Measurements from ENCODE around the gene GLOD4.
A peak's percentile ranks its signal among the peaks of the same experiment; 100 is the strongest.
"Not testable (repeated sequence)": the region's sequence is repeated elsewhere in the genome, so short reads cannot be mapped to it uniquely, and the experiment has no call there.

GLOD4 gene

DNA sequence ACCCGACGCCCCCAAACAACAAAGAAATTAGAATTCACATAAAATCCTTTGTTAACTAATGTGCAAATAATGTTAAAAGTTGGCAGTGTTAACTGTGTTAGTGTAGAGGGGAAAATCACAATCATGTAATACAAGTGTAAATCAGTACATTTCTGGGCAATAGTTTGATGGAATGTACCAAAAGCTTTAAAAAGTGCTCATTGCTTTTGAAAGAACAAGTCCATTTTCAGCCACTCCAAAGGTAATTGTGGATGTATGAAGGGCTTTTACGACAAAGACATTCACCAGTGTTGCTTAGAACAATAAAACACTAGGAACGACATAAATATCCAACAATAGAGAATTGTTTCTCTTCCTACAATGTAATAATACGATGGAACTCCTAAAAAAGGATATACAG lies 9.1 kb downstream of the GLOD4 start:
- DNase-seq: no peak

DNA sequence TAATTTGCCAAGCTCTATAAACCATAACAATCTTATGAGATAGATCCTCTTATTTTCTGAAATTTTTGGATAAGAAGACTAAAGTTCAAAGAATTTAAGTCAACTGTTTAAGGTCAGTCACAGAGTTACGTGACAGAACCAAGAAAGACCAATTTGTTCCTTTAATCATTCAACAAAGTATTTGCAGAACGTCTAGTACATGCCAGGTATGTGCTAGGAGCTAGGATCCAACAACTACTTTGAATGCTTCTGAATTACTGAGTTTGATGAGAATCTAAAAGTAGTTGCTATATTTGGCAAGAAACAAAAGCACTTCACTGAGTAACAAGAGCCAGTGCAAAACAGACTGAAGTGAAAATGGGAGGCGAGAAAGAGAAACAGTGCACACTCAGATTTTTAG lies 15.0 kb downstream of the GLOD4 start:
- DNase-seq: no peak

DNA sequence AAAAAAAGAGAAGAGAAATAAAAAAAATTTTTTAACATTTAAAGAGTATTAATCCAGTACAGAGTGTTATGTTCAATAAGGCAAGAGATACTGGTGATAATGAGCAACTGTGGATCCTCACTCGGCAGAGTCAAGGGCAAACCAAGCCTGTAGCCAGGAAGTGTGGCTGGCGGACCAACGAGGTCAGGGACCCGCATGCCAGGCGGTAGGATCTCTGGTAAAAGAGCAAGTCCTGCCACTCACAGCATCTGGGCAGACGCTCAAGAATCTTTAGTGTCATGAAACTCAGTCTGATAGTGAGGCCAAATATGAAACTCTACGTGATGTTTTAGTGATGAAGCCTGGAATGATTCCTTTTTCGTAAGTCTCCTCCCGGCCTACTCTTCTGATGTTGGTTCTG lies 21.7 kb downstream of the GLOD4 start:
- no peak for DNase-seq

DNA sequence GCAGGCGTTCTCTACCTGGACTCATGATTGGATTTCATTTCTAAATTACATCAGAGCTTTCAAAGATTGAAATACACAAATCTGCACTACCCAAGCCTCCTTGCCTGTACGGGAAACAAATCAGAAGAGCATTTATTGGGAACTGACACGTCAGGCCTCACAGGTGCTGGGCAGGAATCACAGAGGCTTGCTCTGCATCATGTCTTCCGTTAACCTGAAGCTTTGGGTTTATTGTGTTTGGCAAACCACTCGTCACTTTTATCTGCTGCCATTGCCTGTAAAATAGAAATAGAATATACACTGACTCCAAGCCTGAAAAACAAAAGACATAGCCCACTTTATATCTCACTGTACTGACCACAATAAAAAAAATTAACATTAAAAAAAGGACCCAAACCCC lies 22.1 kb downstream of the GLOD4 start:
- DNase-seq: no peak

DNA sequence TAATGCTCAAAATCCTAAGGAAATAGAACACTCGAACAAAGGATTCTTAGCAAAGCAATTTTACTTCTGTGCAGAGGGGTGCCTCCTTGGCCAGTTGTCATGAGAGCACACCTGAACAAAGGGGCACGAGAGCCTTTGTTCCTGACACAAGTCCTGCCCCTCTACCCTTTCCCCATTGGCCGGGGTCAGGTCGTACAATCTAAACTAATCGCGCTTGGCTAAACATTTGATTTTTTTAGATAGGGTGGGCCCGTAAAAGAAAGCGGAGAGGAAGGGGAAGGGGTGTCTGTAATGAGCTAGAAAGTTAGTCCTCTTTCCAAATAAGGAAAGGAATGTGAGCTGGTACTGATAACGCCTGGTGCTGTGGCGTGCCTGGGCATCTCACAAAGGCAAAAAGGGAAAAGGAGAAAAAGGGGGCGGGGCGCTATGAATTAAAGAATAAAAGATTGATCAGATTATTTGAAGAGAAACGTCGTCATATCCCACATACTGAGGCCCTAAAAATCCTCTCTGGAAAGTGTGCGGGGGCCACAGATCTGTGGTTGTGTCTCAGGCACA lies 26.0 kb downstream of the GLOD4 start:
- DNase-seq: not testable (repeated sequence)

DNA sequence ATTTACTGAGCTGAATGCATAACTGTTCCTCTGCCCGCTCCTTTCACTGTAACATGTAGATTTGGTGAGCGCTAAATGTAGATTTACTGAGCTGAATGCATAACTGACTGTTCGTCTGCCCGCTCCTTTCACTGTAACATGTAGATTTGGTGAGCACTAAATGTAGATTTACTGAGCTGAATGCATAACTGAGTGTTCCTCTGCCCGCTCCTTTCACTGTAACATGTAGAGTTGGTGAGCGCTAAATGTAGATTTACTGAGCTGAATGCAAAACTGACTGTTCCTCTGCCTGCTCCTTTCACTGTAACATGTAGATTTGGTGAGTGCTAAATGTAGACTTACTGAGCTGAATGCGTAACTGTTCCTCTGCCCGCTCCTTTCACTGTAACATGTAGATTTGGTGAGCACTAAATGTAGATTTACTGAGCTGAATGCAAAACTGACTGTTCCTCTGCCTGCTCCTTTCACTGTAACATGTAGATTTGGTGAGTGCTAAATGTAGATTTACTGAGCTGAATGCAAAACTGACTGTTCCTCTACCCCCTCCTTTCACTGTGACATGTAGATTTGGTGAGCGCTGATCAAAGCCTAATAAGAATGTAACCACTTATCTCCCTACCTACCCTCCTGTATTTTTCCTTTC lies 26.6 kb downstream of the GLOD4 start:
- not testable (repeated sequence) for DNase-seq

DNA sequence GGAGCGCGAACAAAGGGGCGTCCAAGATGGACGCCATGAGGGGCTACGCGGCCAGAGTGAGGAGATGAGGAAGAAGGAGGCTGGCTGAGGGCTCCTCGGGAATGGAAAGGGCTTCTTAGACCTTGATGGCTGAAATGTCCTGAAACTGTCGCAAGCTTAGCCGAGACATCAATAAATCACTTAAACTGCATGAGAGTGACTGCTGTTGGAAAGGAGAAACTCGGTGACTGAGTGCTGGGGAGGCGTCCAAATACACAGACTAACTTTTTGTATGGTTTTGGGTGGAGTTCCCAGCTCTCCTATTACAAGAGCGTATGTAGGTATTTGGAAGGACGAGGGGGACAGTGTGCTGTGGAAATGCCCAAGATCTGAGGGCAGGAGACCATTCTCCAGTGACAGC lies 28.7 kb downstream of the GLOD4 start:
- no peak for DNase-seq

DNA sequence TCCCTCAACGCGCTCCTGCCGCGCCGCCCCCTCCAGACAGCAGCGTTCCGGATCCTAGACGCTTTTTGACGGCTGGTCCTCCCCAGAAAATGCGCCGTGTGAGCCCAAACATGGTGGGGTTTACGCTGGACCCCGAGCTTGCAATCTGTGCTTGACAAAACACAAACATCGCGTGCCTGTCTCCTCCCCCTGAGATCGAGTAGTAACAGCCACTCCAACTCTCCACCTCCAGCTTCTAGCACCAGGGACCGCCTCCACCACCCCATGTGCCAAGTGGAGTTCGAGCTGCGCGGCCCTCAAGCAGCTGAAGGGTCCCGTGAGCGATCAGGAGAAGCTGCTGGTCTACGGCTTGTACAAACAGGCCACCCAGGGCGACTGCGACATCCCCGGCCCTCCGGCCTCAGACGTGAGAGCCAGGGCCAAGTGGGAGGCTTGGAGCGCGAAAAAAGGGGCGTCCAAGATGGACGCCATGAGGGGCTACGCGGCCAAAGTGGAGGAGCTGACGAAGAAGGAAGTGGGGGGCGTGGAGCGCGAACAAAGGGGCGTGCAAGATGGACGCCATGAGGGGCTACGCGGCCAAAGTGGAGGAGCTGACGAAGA lies 29.4 kb downstream of the GLOD4 start:
- DNase-seq: no peak

DNA sequence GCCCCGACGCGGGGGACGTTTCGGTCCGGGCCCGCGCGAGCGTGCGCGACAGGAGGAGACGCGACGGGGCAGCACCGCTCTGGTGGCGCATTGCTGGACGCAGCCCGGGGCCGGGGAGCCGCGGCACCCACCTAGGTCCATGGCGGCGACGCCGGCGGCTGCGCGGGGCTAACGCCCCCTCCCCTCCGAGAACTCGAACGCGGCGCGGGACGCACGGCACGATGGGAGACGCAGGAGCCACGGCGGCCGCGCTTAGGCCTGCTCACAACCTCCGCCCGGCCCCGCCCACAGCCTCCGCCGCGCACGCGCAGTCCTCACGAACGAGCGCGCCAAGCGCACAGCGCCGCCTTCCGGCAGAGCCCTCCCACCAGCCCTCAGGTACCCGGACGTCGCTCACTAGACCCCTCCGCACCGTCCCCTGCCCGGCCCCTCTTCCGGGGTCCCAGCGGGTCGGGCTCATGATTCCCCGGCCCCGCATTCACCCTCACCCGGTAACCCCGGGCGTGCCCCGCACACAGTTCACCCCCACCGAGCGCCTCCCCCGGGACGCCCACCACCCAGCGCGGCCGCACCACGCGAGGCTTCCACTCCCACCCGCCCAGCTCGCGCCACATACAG lies 30.0 kb downstream of the GLOD4 start, which contains the start of gene GEMIN4:
Gene GEMIN4, minus strand, starts transcription at position 263 of the 618 bp plus-strand sequence. Its CDS starts 122 bp downstream, at position 141.
- DNase-seq: peak in 1 of 2 experiments; percentile 56

DNA sequence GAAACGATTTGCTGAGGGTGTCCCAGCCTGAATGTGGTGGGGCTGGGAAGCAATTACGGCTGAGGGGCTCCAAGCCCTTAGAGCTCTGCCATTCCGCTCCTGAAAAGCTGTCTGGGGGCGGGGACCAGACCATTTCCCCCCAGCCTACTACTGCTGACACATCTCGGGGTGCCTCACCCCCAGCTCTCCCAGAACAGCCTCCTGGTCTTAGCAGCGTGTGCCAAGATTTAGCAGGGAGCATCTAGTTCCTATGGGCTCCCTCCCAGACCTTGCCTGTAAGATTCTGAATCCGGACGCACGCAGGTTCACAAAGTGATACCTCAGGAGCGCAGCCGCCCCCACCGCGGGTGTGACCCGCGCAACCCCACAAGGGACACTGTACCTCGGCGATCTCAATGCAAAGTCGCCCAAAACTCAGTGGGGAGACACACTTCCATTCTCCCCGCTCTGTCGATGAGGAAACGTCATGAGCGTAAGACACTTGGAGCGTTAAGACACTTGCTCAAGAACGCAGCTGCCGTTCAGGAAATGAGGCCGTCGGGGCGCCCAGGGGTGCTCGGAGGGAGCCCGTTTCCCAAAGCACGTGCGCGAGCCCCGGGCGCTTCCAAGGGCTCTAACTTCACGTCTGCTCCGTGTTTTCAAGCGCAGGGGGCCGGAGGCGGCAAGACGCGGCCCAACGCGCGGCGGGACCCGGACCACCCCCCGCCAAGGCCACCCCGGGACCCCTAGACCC lies 30.6 kb downstream of the GLOD4 start:
- no peak for DNase-seq

DNA sequence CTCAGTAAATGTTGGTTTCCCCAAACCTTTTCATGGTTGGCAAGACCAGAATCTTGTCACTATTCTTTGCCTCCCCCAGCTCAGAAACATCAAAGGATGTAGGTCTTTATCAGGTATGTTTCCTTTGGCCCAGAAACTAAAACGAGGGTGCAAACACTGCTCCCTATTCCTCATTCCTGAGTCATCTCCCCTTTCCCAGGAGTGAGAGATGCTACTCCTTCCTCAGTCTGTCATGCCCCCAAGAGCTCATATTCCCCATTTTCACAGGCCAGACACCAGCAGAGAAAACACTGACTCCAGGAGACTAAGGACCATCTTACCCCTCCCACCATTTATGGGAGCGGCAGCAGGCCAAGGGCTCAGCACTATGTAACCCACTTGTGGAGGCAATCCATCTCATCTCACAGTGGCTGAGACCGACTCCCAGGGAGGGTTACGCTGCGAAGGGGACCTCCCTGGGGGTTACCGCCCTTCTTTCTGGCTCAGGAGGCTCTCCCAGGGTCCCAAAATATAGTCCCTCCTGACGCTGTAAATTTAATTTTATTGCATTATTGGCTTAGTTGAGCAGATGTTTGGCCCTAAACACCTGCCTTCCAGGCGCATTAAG lies 31.5 kb downstream of the GLOD4 start:
- no peak for DNase-seq

DNA sequence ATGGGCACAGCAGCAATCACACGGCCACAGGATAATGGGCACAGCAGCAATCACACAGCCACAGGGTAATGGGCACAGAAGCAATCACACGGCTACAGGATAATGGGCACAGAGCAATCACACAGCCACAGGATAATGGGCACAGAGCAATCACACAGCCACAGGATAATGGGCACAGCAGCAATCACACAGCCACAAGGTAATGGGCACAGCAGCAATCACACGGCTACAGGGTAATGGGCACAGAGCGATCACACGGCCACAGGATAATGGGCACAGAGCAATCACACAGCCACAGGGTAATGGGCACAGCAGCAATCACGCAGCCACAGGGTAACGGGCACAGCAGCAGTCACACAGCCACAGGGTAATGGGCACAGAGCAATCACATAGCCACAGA lies 32.7 kb downstream of the GLOD4 start:
- not testable (repeated sequence) for DNase-seq

DNA sequence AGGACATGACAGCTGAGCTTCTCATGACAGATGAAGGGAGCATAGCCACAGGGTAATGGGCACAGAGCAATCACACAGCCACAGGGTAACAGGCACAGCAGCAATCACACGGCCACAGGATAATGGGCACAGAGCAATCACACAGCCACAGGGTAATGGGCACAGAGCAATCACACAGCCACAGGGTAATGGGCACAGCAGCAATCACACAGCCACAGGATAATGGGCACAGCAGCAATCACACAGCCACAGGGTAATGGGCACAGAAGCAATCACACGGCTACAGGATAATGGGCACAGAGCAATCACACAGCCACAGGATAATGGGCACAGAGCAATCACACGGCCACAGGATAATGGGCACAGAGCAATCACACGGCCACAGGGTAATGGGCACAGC lies 33.5 kb downstream of the GLOD4 start:
- DNase-seq: not testable (repeated sequence)

DNA sequence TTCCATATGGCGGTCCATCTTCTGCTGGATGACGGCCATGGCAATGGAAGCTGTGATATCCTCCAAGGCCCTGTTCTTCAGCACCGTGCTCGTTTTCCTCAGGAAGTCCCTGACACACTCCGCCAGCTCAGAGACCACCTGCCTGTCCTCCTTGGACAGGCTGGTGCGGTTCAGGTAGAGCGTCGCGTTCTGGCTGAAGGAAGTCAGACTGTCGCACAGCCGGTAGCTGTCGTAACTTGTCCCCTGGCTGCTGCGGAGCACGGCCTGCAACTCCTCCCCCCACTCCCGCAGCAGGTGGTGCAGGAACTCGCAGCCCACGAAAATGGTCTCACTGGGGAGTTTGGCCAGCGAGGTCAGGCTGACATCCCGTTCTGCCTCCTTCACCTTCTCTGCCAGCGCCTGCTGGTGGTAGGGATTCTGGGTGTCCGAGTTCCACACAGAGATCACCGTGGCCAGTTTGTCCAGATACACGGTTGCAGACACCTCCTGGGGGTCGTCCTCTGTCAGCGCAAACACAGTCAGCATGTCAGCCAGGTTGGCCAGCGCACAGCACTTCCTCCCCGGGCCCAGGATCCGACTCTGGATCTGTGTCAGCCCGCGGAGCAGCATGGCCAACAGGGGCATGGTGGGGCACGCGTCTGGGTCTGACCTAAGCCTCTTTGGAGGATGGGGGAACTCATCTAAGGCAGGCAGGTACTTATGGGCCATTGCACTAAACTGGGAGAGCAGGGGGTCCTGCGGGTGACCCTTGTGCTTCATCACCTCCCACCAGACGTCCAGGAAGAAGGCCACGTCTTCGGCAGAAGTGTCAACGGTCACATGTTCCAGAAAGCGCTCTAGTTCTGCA lies 35.1 kb downstream of the GLOD4 start:
- DNase-seq: no peak

DNA sequence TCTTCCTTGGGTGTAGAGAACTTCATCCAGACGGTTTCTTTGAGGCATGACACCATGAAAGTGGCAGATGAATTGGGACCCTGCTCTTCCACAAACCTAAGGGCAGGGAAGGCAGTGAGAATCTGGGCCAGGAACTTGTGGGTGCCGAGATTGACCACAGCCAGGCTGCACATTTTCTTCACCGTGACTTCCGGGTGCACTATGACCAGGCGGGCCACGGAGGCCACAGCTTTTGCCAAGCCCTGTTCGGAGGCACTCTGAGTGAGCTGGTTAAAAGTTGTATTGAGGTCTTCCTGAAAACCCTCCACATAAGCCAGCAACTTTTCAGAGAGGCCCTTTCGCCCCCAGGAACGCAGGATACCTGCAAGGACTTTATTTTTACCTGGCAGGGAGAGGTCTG lies 35.9 kb downstream of the GLOD4 start:
- DNase-seq: no peak

DNA sequence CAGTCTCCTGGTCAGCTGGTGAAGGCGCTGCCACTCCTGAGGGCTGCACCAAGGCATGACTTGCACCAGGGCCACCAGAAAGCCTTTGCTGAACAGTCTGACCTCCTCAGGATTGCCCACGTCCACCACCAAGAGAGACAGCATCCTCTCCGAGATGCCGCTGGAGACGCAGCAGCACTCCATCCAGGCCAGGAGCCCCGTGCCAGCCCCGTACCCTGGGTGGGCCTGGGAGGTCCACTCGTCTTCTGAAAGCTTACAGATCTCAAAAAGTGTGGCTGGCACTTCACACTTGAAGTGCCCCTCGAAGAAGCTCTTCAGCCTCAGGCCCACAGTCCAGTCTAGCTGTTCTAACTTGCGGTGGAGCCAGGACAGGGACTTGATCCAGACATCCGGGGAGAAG lies 36.7 kb downstream of the GLOD4 start:
- DNase-seq: no peak

DNA sequence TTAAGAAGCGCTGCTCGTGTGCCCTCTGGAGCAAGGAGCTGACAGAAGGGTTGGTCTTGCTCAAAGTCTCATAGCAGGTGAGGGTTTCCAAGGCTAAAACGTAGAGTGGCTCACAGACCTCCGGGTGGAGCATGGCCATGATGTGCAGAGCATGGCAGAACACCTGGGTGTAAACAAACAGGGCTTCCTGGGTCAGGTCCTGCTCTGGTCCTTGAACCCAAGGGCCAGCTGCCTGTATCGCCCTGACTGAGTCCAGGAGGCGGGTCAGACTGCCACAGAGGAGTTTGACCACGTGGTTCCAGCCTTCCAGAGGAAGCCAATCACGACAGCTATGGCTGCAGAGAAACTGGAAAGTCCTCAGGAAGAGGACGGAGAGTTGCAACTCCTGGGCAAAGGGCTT lies 37.1 kb downstream of the GLOD4 start:
- no peak for DNase-seq

DNA sequence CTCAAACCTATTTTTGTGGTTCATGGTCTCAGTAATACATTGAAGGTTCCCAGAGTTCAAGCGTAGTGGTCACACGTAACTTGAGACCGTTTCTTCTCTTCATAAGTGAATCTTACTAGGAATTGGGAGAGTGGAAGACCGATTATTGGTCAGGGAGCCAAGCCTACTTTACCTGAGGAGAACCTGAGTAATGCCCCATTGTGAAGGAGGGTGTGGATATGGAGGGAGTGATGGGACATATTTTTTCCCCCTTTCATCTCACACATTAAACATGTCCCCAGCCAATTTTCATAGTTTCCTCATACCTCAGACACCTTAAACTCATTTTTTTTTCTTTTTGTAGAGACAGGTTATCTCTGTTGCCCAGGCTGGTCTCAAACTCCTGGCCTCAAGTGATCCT lies 38.9 kb downstream of the GLOD4 start:
- DNase-seq: no peak

DNA sequence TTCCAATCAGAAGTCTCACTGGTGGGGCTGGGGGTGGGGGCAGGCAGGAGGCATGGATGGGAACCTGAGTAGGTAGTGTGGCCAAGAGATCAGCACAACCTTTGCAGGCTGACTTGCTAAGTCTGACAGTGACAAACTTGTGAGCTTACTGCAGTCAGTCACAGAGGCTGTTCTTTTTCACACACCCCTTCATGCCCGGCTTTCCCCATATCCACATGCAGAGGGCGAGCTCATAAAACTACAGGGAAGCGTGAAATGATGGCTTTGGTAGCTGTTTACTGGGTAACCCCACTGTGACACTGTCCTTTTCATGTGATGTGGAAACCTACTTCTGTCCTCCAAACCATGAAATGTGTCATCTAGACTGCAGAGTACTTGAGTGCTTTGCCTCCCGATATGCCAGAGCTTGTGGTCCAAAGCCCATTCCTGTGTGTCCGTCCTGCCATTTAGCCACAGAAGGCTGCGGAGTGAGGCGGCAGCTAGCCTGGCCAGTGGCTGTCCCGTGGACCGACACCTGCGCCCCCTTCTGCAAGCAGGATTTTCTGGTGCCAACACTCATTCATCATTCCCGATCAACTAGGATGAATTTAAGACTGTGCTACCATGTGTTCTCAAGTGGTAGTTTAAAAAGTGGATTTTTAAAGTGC lies 39.8 kb downstream of the GLOD4 start:
- no peak for DNase-seq

DNA sequence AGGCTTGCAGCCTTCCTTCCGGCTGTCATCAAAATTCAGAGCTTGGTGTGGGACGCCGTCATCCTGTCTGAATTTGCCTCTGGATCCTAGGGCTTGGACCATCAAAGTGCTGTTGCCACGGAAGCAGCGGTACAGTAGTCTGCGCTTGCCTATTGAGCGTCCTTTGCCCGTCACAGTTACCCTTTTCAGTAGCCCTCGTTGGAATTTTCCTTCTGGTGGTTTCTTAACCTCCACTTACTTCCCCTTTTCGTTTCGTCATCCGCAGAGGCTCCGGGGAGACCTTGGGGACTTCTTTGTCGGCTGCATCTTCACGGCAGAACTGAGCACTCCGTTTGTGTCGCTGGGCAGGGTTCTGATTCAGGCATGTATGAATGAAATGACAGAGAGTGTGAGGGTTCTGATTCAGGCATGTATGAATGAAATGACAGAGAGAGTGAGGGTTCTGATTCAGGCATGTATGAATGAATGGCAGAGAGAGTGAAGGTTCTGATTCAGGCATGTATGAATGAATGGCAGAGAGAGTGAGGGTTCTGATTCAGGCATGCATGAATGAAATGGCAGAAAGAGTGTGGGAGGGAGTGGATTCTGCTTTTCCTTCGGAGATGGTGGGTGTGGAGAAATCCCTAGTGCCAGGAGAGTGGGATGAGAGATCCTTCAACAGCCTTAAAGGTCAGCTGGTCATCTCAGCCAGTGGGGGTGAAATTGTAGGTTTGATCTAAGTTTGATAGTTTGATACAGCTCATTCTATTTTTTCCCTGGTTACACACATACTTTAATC lies 41.7 kb downstream of the GLOD4 start:
- DNase-seq: no peak
